Muscle of arm (tissue), 14 donors: ENCODE results near the gene OGA. TPM values are rescaled to one million over a fixed set of nuclear protein-coding genes. Genes with fewer than 3 reads are reported as not detected.
A peak's percentile ranks its signal among the peaks of the same experiment; 100 is the strongest.

Source experiments
- DNase-seq: peaks from one replicate; pipeline ENCODE4 v3.0.0-alpha.2; 2013
- long read RNA-seq, 11 donors: transcript quantifications; one replicate each; lab custom pipeline, GENCODE V29; 2026
- polyA plus RNA-seq, 12 donors: library from polyadenylated mRNA; unstranded; fragments of 120-200 nt; gene quantifications; one replicate each; pipeline ENCODE4 v1.2.1, GENCODE V29; 2013; ENCODE audit not compliant: insufficient read length in 12 of 12

OGA gene
- polyA plus RNA-seq: 100 to 1,000 TPM in 6 of 12 donors, 10 to 100 TPM in 5, not detected in 1; 77.8 to 174 (median 103) TPM
- long read RNA-seq, donor 1, full-length matches to known transcripts: 6 of 13 reads
- long read RNA-seq, donor 1, partial matches to known transcripts: 7 of 13 reads
- long read RNA-seq, donor 1, other reads (novel, unspliced or antisense): 0 of 13 reads
- long read RNA-seq, donor 2, full-length matches to known transcripts: 4 of 4 reads
- long read RNA-seq, donor 2, partial matches to known transcripts: 0 of 4 reads
- long read RNA-seq, donor 2, other reads (novel, unspliced or antisense): 0 of 4 reads
- long read RNA-seq, donor 3, full-length matches to known transcripts: 7 of 14 reads
- long read RNA-seq, donor 3, partial matches to known transcripts: 7 of 14 reads
- long read RNA-seq, donor 3, other reads (novel, unspliced or antisense): 0 of 14 reads
- long read RNA-seq, donor 4, partial matches to known transcripts: 0 of 1 reads
- long read RNA-seq, donor 4, other reads (novel, unspliced or antisense): 0 of 1 reads
- long read RNA-seq, donor 5: 0 reads
- long read RNA-seq, donor 6, partial matches to known transcripts: 0 of 1 reads
- long read RNA-seq, donor 6, other reads (novel, unspliced or antisense): 0 of 1 reads
- long read RNA-seq, donor 7, full-length matches to known transcripts: 4 of 10 reads
- long read RNA-seq, donor 7, partial matches to known transcripts: 6 of 10 reads
- long read RNA-seq, donor 7, other reads (novel, unspliced or antisense): 0 of 10 reads
- long read RNA-seq, donor 8, full-length matches to known transcripts: 17 of 32 reads
- long read RNA-seq, donor 8, partial matches to known transcripts: 15 of 32 reads
- long read RNA-seq, donor 8, other reads (novel, unspliced or antisense): 0 of 32 reads
- long read RNA-seq, donor 9, partial matches to known transcripts: 0 of 3 reads
- long read RNA-seq, donor 9, other reads (novel, unspliced or antisense): 0 of 3 reads
- long read RNA-seq, donor 10, full-length matches to known transcripts: 16 of 30 reads
- long read RNA-seq, donor 10, partial matches to known transcripts: 14 of 30 reads
- long read RNA-seq, donor 10, other reads (novel, unspliced or antisense): 0 of 30 reads
- long read RNA-seq, donor 11, full-length matches to known transcripts: 5 of 5 reads
- long read RNA-seq, donor 11, partial matches to known transcripts: 0 of 5 reads
- long read RNA-seq, donor 11, other reads (novel, unspliced or antisense): 0 of 5 reads

DNA sequence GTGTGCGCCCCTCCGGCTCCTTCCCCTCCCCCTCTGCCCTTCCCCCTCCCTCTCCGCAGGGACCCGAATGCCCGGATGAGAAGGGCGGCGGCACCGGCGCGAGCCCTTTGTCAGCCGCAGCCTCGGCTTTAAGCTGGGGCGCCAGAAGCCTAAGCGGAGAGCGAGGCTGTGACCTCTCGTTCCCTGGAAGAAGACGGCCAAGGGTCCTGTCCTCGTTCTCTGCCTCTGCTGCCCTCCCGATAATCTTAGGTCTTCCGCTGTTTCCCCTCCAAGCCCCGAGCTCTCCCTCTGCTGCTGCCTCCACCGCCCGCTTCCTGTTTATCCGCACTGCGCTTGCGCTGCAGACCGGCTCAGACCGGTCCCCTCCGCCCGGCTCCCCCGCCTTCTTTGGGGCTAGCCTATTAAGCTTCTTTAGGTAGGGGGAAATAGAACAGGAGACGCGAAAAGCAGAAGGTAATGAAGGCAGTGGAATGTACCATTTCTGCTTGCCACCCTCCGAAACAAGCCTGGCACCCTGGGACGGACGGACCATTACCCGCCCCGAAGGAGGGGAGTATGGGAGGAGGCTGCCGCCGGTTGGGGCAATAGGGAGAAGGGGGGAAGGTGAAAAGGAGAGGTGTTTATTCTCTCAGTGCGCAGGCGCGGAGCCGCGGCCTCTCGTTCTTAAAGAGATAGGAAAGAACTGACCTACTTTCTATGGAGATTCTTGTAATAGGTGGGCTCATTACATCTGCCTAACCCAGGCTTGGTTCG lies at the start of gene OGA:
TSS of gene OGA (minus strand) at position 326 of the 753 bp plus-strand sequence. CDS start 422 bp downstream, outside the sequence.
- peak; percentile 97 for DNase-seq

GRCh38 chr10:101867931-101868330 lies 49.7 kb upstream of the OGA start:
- no peak for DNase-seq

DNA sequence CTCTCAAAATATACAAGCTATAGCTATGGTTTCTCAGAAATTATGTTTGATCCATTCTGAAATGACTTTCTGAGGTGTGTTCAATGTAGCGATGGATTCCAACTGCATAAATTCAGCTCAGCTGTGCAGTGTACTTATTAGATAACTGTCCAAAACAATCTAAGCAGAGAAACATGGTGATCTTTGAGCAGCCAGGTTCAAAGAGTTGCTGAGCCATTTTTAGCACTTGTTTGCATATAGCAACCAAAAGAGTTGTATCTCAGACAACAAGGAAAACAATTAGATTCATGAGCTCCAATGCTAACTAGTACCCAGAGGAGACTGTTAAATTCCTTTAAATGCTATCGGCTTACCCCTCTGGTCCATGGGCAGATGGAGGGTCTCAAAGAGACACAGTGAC lies 41.3 kb upstream of the OGA start:
- no peak for DNase-seq

GRCh38 chr10:101858723-101859500 lies 40.7 kb upstream of the OGA start:
- no peak for DNase-seq

- no peak for DNase-seq
Measured at GRCh38 chr10:101857802-101858476, 39.7 kb upstream of the OGA start.

GRCh38 chr10:101856626-101857025 lies 38.4 kb upstream of the OGA start:
- DNase-seq: no peak

DNA sequence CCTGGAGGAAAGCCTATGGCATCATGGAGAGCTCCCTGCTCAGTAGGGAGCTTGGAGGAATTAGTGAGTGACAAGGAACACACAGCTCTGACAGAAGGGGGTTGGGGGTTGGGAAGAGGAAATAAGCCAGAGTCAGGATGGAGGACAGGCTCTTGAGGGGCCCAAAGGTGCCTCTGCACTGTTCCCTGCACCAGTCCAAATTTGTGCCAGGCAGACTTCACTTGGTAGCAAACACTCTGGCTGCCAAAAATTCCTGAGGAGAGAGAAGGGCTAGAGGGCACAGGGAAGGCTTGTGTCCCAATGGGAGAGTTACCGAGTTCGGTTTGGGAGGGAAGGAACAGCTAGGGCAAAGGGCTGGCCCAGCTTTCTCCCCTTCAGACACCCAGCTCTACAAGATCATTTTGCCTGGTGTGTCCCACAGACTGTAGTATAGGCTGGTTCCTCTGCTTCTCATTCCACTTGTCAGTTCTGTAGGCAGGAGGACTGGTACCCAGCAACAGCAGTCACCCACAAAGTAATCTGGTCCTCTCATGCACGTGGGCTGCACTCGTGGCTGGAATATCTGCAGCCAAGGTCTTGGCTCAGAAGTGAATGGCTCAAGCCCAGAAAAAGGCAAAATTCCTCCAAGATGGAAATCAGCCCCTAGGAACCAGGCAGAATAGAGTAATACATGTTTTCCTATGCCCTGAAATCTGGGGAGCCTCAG lies 33.3 kb upstream of the OGA start:
- DNase-seq: no peak

DNA sequence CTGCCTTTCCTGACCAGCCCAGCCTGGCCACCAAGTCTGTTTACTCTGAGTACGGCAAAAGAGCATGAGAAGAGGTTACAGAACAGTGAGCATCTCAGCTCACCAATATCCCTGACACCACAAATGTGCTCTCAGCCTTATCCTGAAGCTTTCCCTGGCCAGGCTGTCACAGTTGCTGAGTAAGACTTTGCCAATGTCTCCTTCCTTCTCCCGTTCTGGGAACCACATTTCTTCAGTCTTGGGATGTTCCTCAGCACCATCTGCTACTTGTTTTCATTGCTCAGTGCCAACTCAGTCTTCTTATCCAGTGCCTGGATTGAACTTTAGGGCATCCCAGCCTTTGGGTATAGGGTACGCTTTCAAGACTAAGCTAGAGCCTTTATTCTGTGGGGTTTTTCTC lies 32.5 kb upstream of the OGA start:
- DNase-seq: no peak

GRCh38 chr10:101848894-101849351 lies 30.7 kb upstream of the OGA start:
- no peak for DNase-seq

DNA sequence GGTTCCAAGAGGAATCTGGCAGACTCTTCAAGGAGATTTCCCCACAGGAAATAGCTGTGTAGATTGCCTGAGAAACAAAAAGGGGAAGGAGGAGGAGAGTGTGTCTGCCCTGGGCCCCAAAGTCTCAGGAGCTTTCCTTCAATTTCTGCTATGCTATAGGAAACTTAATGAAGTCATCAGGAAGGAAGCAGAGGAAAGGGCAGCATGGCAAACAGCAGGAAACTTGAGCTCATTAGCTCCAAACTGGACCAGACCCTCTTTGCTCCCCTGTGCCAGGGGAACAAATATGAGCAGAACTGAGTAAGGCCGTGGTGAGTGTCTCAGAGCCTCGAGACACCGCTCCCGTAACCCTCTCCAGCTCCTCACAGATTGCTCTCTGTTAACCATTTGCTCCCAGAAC lies 30.2 kb upstream of the OGA start:
- DNase-seq: no peak

GRCh38 chr10:101845893-101846292 lies 27.6 kb upstream of the OGA start:
- no peak for DNase-seq

- no peak for DNase-seq
Measured at GRCh38 chr10:101843032-101844021, 25.1 kb upstream of the OGA start, which contains the start of gene KCNIP2. KCNIP2 (minus strand) TSS chr10:101843800; CDS start chr10:101843568, 232 bp downstream.

- DNase-seq: no peak
Measured at GRCh38 chr10:101841826-101842225, 23.6 kb upstream of the OGA start.

DNA sequence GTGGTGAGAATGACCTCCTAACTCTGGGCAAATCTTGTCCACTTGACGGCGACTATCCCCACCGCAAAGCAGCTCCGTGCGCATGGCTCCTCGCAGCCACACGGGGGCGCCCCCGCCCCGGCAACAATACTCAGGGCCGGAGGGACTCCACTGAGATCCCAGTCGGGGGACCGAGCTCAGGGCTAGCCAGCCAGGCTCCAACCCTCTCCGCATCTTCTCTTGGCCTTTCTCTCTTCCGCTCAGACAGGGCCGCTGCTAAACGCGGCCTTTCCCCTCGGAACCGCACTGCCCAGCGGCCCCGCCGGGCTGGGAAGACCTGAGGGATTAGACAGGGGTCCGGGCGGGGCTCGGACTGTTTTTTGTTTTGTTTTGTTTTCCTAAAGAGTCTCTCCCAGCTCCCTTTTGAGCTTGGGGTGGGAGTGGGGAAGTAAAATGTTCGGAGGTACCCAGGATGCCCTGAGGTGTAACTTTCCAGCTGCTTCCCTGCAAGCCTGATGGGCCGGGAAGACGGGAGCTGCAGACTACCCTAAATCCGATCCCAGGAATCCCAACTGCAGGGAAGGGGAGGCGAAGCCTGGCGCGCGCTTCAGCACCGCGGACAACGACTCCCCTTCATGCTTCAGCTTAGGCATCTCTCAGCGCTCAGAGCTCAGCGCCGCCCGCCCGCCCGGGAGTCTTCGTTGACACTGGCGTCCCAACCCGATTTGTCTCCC lies 22.7 kb upstream of the OGA start:
- DNase-seq: peak; percentile 90

GRCh38 chr10:101840102-101840684 lies 21.9 kb upstream of the OGA start:
- no peak for DNase-seq

DNA sequence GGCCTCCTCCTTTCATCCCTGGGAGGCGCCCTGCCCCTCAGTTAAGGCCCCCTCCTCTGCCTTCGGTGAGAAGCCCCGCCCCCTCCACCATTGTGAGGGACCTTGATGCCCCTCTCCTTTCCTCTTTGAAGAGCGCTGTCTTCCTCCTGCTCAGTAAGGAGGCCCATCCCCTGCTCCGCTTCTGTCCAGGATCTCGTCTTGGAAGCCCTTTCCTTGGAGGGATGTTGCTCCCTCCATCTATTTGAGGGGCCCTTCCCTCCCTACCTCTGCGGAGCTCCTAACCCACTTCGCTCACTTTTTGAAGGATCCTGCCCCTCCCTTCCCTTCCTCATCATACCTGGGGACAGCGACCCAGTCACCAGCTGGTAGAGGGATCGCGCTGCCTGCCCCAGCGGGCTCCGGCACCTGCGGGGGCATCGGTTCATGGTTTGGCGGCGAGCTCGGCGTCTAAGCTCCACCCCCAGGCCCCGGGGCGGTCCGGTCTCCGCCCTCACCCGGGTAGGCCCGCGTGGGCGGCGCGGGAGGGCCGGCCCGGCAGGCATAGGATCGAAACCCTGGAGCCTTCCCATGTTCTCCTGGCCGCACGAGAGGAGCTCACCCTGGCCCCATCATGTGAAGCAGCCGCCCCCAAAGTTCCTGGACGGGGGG lies 21.3 kb upstream of the OGA start:
- DNase-seq: no peak
